Erythroblast (primary cell): Measurements from ENCODE around the gene FUT1.

ENCODE experiments used
- GATA1 ChIP-seq: IDR thresholded peaks from 2 replicates; pipeline ENCODE4 v1.6.1; 2011; ENCODE audit warnings: low read depth, mild to moderate bottlenecking, control low read depth, low read length, moderate library complexity
- POLR2A ChIP-seq: IDR thresholded peaks from 2 replicates; pipeline ENCODE4 v1.6.1; 2011; ENCODE audit warnings: mild to moderate bottlenecking, low read length

GRCh38 chr19:48703316-48703715, 49.1 kb downstream of the FUT1 start:
- no peak for TF ChIP-seq POLR2A
- TF ChIP-seq GATA1: no peak
